Activated T-helper 1 cell treated with Interleukin-2 at 50 U/mL for 16 hours (primary cell): ENCODE measurements around the gene CTIF.
A peak's percentile ranks its signal among the peaks of the same experiment; 100 is the strongest.
"Not testable (repeated sequence)": the region's sequence is repeated elsewhere in the genome, so short reads cannot be mapped to it uniquely, and the experiment has no call there.

Experiments used
- DNase-seq: peaks from one replicate; pipeline ENCODE4 v3.0.0-alpha.2; 2020; ENCODE audit warnings: low read depth

Gene CTIF

DNA sequence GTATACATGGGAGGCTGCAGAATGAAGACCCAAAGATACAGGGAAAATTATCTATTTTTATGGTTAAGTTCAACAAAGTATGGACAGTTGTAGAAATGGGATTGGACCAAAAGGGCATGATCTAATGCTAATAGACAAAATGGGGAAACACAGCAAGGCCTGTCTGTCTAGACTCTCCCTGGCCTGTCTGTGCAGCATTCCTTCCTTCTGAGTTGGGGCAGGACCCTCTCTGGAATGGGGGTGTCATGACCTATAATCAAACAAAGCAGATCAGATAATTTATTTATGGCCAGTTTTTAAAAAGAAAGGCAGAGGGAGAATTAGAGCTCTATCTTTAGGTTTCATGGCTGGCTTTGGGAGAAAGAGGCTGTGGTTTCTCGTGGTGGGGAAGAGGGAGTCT lies 104.4 kb downstream of the CTIF start:
- DNase-seq, result no peak

DNA sequence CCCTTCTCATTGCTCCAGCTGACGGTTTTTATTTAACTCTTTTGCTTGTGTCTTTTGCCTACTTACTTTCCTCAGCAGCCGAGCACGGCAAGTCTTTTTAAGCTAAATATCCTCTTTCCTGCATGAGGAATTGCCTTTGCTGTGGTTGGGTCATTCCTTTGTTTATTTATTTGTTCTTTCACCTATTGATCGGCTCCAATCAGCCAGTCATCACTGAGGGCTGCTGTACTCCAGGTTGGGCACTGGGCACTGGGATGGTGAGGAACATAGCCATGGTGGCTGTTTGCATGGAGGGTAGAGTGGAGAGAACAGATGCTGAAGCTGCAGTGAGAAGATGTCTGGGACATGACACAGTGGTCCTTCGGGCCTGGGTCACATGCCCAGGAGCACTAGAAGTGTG lies 105.2 kb downstream of the CTIF start:
- DNase-seq, result no peak

DNA sequence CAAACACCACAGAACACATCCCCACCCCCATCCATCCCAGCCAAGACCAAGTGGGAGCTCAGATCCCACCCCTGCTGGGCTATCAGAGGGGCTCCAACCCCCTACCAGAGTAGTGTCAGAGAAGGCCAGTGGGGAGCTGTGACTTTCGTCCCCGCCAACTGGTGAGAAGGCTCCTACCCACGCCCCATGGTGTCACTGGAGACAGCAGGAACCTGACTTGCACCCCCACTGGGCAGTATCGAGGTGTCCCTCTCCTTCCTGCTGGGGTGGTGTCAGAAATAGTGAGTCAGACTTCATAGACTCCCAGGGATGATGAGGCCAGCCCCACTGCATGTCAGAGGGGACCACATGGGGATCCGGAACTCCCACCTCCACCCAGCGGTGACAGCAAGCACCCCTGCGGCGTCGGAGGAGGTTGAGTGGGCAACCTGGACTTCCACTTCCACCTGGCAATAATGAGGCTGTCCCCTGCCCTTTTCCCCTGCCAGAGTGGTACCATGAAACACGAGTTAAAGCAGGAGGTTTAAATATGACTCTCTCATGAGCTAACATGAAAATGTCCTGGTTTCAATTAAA lies 106.7 kb downstream of the CTIF start:
- DNase-seq, result no peak

DNA sequence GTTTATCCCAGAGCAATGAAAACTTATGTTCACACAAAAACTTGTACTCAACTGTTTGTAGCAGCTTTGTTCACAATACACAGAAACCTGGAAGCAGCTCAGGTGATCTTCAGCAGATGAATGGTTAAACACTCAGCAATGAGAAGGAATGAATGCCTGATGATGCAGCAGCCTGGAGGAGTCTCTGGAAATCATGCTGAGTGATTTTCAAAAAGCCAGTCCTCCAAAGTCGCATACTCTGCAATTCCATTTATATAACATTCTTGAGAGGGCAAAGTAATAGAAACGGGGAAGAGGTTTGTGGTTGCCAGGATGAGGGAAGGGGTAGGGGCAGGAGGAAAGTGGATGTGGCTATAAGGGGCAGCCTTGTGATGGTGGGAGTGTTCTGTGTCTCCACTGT lies 108.1 kb downstream of the CTIF start:
- no peak for DNase-seq

DNA sequence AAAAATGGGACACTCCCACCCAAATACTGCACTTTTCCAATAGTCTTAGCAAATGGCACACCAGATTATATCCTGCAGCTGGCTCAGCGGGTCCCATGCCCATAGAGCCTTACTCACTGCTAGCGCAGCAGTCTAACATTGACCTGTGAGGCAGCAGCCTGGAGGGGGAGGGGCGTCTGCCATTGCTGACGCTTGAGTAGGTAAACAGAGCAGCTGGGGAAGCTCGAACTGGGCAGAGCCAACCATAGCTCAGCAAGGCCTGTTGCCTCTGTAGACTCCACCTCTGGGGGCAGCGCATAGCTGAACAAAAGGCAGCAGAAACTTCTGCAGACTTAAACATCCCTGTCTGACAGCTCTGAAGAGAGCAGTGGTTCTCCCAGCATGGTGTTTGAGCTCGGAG lies 110.4 kb downstream of the CTIF start:
- no peak for DNase-seq

DNA sequence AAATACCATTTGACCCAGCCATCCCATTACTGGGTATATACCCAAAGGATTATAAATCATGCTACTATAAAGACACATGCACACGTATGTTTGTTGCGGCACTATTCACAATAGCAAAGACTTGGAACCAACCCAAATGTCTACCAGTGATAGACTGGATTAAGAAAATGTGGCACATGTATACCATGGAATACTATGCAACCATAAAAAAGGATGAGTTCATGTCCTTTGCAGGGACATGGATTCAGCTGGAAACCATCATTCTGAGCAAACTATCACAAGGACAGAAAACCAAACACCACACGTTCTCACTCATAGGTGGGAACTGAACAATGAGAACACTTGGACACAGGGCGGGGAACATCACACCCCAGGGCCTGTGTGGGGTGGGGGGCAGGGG lies 115.8 kb downstream of the CTIF start:
- DNase-seq, result not testable (repeated sequence)

DNA sequence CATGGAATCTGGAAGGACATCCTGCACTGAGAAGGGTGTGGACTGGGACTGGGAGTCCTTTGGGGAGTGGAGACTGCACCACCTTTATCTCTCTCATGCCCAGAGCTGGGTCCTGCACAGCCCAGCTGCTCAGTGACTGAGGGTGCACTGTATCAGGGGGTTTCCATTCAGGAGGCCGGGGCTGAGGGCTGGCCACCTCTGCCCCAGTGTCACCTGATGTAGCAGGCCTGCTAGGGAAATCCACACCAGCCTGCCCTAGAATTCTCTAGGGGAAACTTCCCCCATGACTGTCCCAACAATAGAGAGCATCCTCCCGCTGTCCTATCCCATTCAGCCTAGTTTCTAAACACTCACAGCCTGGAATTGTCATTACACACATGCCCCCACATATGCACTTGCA lies 116.7 kb downstream of the CTIF start:
- no peak for DNase-seq

DNA sequence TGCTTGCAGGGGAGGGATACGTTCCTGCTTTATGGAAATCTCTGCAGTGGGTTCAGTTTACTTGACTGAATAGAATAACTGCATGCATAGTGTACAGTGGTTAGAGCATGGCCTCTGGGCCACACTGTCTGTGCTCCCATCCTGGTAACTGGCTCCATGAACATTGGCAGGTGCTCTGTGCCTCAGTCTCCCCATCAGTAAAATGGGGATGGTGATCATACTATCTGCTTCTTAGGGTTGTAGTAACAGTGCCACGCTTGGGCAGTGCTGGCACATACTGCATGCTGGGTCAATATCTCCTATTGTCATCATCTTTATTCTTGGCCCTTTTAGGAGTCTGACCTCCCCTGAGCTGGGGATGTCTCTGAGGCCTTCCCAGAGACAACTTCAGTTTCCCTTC lies 117.3 kb downstream of the CTIF start:
- DNase-seq, result no peak

DNA sequence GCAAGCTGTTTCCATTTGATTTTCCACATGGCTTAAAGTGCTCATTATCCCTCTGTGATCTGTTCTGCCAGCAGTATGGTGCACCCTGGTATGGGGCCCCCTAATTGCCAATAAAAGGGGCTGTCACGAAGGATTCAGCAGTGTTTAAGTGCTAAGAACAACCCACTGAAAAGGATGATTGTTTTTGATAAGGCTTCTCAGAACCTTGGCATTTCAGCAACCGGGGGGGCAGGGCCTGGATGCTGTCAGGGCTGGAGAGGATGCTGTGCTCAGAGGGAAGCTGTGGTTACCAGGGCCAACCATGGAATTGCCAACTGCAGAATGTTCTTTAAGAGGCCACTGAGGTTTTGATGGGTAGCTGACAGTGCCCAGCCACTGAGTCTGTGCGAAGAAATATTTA lies 117.8 kb downstream of the CTIF start:
- DNase-seq, result no peak

DNA sequence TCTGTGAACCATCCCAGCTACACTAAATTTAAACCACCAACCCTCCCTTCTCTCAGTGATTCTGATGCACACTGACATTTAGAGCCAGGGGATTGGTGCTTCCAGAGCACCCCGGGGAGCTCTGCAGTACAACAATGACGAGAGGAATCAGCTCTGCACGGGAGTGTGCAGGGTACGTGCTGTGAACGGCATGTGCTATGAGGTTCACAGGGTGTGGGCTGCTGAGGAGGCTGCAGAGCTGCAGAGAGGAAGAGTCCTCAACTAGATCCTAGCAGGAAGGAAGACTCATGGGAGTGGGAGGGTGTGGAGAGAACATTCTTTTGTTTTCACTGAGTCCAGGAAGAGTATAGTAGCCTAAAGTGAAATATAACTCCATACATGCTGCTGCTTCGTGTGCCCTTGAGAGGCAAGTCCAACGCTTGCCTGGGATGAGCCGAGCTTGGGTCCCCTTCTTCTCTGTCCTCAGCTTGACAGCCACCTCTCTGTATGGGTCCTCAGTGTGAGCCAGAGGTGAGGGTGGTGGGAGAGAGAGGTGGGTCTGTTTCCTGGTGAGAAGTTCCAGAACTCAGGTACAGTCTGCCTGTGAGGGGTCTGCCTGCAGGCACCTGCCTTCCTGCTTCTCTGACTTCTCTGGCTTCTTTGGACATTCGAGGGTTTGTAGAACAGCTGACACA lies 118.8 kb downstream of the CTIF start:
- no peak for DNase-seq

DNA sequence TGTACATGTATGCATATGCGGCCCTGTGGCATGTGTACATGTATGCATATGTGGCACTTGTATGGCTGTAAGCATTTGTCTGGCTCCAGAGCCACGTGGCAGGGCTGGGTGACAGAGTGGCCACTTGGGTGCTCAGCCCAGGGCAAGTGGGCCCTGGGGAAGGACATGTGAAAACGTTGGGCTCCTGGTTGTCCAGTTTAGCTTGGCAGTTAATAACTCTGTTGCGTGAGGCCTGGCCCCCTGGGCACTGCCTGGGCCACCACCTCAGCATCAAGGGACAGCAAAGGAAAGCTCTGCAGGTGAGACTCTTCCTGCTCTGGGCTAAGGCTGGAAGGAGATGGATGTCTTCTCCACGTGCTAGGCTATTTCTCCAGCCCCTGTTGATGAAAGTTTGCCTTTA lies 119.9 kb downstream of the CTIF start:
- DNase-seq, result no peak

DNA sequence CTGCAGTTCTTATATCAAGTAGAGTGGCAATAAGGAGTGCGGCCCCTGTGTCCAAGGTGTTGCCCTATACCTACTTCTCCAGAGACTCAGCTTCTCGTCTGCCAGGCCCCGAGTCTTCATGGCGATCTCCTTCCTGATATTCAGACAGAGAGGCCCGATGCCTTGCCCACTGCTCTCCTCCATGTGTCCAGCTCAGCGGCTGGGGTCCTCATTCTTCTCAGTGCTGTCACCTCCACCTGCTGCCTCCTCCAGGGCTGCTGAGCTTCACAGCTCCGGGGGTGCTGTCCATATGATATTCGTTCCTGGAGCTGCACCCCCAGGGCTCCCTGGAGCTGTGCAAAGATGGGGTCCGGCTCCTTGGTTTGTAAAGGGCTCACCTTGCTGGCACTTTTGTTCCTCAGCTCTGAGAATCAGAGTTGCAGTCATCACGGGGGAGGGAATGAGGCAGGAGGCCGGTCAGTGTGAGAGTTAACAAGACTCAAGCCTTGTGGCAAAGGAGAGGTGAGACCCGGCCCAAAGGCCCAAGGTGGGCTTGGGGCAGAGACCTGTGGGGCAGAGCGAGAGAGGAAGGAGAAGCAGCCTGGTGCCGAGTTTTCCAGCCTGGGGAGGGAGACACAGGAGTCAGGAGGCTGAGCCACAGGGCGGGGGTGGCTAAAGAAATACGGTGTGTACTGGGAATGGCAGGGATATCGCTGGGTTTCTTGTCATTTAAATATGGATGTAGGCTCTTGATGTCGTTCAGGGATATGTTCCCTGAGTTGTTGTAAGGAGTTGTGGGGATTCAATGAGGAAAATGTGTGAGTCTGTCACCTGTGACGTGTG lies 120.6 kb downstream of the CTIF start:
- no peak for DNase-seq

DNA sequence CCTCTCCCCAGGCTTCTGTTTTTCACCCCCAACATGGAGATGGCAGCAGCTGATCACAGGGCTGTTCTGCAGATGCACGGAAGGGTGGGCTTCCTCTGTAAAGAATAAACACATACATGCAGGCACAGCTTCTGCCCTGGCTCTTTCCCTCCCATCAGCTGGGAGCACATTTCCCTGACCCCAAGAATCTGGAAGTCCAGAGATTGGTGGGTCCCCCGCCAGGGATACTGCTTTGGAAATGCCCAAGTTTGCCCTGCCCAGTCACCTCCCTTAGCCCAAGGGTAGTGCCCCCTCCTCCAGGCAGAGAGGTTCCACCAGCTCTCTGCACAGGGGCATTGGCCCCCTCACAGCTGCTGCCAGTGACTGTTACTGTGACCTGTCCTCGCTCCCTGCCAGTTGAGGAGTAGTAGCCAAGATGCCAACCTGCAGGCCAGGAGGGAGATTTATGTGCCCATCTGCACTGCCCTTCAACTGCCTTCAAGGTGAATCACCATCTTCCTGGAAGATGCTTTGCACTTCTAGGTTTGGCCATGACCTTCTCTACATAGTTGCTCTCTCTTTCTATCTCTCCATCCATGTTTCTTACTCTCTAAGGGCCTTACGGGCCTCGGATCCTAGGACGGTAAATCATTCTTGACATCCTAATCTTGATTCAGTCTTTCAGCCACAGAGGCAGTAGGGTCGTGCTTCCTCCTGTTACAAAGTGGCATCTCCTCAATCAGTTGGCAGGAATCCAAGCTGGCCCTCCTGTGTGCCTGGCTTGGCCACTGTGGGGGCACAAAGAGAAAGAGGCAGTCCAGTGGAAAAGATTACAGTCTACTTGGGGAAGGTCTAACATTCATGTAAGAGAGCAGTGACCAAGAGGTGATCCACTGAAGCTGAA lies 121.8 kb downstream of the CTIF start:
- DNase-seq, result no peak

DNA sequence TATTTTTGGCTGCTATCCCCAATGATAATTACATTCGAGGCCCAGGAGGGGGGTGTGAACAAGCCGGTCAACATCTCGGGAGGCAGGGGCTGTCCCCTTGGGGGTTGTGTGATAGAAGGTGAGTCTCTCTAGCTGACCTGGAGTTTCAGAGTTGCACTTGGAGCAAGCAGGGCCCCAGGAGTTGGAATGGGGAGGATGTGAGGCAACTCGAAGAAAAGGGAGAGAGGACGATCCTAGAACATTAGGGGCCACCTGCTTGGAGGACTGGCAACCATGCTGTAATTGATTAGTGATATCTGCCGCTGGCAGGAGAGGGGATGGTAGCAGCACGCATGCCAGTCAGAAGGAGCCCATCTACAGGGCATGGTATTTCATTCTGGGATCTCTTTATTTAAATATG lies 122.6 kb downstream of the CTIF start:
- no peak for DNase-seq

DNA sequence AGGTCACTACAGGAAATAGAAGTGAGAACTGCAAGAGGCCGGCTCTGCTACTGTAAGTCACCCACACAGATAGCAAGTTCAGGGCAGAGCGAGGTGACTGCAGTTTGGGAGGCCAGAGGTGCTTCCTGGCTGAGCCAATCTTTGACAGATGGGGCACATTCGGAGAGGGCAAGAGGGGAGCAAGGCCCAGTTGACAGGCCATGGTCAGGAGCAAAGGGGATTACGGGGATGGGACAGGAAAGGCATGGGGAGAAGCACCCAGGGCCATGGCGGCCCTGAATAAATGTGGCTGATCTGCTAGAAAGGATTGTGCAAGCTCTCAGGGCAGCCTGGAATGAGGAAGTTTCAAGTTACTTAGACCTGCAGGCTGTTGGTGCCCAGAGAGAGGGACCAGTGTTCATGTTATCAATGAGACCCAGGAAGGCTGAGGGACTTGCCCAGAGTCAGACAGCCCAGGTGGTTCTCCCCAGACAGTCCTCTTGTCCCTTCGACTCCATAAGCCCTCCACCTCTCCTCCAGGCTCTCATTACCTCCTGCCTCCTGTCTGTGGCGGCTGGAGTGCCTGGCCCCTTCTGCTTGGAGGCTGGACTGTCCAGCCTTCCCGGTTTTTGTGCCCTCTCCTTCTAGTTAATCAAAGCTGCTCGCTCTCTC lies 123.3 kb downstream of the CTIF start:
- no peak for DNase-seq

DNA sequence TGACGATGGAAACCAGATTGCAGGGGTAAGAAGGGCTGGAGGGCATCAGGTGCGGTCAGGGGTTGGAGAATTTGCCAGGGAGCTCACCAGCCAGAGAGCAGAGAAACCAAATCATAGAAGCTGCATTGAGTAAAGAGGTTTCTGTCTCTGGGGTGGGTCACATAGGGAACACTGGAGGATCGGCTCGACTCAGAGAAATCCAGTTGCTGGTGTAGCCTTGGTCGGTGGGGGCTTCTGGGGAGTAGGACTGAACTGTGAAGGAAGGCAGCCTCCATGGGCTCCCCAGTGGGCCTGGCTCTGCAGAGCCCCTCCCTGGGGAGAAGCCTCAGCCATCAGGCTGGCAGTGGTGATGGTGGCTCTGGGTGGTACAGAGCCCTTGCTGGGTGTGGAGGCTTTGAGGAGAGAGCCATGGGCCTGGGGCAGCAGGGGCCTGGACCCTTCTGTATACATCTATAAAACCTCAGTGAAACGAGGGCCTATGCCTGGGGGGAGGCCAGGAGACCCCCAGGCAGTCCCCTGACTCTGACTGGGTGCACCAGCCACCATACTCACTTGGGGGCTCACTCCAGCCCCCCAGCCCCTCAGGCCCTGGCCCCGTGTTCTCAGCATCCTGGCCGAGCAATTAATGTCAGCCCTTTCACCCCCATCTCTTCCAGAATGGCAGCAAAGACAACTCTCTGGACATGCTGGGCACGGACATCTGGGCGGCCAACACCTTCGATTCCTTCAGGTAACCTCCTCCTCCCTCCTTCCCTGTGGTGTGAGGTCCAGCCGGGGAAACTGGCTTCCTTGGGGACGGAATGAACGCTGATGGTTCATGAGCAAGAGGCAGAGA lies 124.5 kb downstream of the CTIF start:
- DNase-seq, result no peak

DNA sequence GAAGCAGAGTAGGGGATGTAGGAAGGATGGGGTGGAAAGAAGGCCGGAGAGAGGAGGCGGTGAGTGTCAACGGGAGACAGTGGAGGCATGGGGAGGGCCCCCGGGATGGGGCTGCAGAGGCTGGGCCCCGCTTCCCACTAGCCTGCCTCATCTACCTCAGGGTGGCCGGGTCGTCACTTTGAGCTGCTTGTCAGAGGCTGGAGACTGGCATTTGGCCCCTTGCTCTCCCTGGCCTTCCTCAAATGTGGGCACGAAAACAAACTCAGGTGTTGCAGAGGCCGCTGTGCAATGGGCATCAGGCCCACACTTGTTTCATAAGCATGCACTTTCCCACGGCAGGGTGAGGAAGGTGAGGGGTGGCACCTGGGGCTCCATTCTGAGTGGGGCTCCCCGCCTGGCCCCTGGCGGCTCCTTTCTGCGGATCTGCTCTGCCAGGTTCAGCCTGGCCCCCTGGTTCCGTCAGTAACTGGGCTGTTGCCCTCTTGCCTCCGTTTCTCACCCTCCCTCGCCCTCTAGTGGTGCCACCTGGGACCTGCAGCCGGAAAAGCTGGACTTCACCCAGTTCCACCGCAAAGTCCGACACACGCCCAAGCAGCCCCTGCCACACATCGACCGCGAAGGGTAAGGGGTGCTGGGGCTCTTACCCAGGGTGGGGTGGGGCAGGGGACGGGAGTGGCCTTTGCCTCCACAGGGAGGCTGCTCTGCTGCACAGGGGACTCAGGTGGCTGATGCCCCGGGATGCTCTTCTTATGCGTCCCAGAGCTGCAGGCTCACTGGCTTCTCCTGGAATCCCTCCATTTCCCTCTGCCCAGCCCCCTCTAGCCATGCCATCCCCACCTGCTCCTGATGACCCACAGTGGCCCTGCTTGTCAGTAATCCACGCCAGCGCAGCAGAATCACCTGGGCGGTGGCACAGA lies 125.4 kb downstream of the CTIF start:
- DNase-seq, result peak; percentile 16

DNA sequence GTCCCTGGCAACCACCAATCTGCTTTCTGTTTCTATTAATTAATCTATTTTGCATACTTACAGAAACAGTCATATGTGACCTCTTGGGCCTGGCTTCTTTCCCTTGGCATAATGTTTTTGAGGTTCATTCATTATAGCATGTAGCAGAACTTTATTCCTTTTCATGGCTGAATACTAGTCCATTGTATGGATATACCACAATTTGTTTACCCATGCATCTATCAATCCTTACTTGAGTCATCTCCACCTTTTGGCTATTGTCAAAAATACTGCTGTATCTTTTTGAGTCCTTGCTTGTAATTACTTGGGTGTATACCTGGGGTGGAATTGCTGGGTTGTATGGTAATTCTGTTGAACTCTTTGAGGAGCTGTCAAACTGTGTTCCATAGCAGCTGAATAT lies 126.8 kb downstream of the CTIF start:
- DNase-seq, result no peak

DNA sequence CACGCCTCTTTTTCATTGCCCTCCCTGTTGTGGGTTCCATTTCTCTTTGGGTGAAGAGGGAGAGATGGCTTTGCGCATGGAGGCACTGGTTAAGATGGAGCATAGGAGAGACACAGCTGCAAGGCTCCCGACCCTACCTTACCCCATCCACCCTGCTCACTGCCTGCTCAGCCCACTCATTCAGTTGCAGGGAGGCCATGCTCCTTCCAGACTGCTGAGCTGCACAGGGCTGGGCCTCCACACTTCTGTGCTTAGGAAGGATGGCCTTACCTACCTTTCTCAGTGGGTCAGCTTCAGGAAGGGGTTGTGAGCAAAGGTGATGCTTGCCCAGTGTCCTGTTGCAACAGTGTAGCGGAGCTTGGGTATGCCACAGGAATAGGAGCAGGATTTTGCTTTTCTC lies 127.8 kb downstream of the CTIF start:
- DNase-seq, result no peak
